ENCODE data around the gene TMEM107.

Gene TMEM107

GRCh38 chr17:8147805-8148404 lies 28.3 kb downstream of the TMEM107 start:
- H3K4me3 ChIP-seq (ENCODE audit: low read depth in 1 of 2, low read length in 1 of 2): no peak overlapping the region
- peaks cover 25 to 26% of the 10 kb centered on the region in 2 experiments for H3K4me1 ChIP-seq (ENCODE audit: control insufficient read depth in 1 of 2, insufficient read depth in 1 of 2, low read depth in 1 of 2, low read length in 1 of 2)
- no peaks in the 10 kb centered on the region for H3K9me3 ChIP-seq
- H3K27me3 ChIP-seq: peaks cover 12% of the 10 kb centered on the region
- TF ChIP-seq CTCF (IDR thresholded peaks at IDR 0.05): no peak
- peaks cover 15% of the 10 kb centered on the region for H3K36me3 ChIP-seq
- H3K27ac ChIP-seq: no peak overlapping the region

- Histone ChIP-seq H3K4me1 (ENCODE audit: control insufficient read depth in 1 of 2, insufficient read depth in 1 of 2, low read depth in 1 of 2, low read length in 1 of 2) (peaks cover 18 to 19% of the 10 kb centered on the region in 2 experiments), H3K4me3 (ENCODE audit: low read depth in 1 of 2, low read length in 1 of 2) (no peak overlapping the region), H3K9me3 (no peaks in the 10 kb centered on the region), H3K27me3 (peaks cover 6% of the 10 kb centered on the region), H3K27ac (no peak overlapping the region), H3K36me3 (peaks cover 15% of the 10 kb centered on the region)
- no peak for TF ChIP-seq CTCF (IDR thresholded peaks at IDR 0.05)
Measured at GRCh38 chr17:8147141-8147804, 28.9 kb downstream of the TMEM107 start.

GRCh38 chr17:8146381-8147140 lies 29.6 kb downstream of the TMEM107 start:
- H3K27ac ChIP-seq: no peak overlapping the region
- H3K36me3 ChIP-seq: peaks cover 15% of the 10 kb centered on the region
- no peak overlapping the region for H3K4me3 ChIP-seq (ENCODE audit: low read depth in 1 of 2, low read length in 1 of 2)
- no peaks in the 10 kb centered on the region for H3K27me3 ChIP-seq
- TF ChIP-seq CTCF (IDR thresholded peaks at IDR 0.05): no peak
- peaks cover 11 to 12% of the 10 kb centered on the region in 2 experiments for H3K4me1 ChIP-seq (ENCODE audit: control insufficient read depth in 1 of 2, insufficient read depth in 1 of 2, low read depth in 1 of 2, low read length in 1 of 2)
- H3K9me3 ChIP-seq: no peaks in the 10 kb centered on the region

- Histone ChIP-seq H3K27ac (no peak overlapping the region), H3K9me3 (no peaks in the 10 kb centered on the region), H3K27me3 (no peaks in the 10 kb centered on the region), H3K4me1 (ENCODE audit: control insufficient read depth in 1 of 2, insufficient read depth in 1 of 2, low read depth in 1 of 2, low read length in 1 of 2) (peaks cover 4 to 5% of the 10 kb centered on the region in 2 experiments), H3K36me3 (peaks cover 15% of the 10 kb centered on the region), H3K4me3 (ENCODE audit: low read depth in 1 of 2, low read length in 1 of 2) (no peak overlapping the region)
- TF ChIP-seq CTCF (IDR thresholded peaks at IDR 0.05): no peak
Measured at GRCh38 chr17:8145811-8146210, 30.4 kb downstream of the TMEM107 start.

GRCh38 chr17:8144401-8145231 lies 31.6 kb downstream of the TMEM107 start:
- Histone ChIP-seq H3K9me3 (no peaks in the 10 kb centered on the region), H3K4me1 (ENCODE audit: control insufficient read depth in 1 of 2, insufficient read depth in 1 of 2, low read depth in 1 of 2, low read length in 1 of 2) (peaks cover 4 to 7% of the 10 kb centered on the region in 2 experiments), H3K27me3 (no peaks in the 10 kb centered on the region), H3K4me3 (ENCODE audit: low read depth in 1 of 2, low read length in 1 of 2) (no peak overlapping the region), H3K36me3 (peaks cover 10% of the 10 kb centered on the region), H3K27ac (no peak overlapping the region)
- TF ChIP-seq CTCF (IDR thresholded peaks at IDR 0.05): no peak
